Immature natural killer cell (primary cell): ENCODE results near the gene CELF1. TPM values are rescaled to one million over a fixed set of nuclear protein-coding genes. Genes with fewer than 3 reads are reported as not detected.
A peak's percentile ranks its signal among the peaks of the same experiment; 100 is the strongest.
"Not testable (repeated sequence)": the region's sequence is repeated elsewhere in the genome, so short reads cannot be mapped to it uniquely, and the experiment has no call there.

ENCODE experiments used
- DNase-seq, 3 donors: peaks; one replicate each; pipeline ENCODE4 v3.0.0; 2022; ENCODE audit warnings: mixed read lengths in 1 of 3
- H3K27ac Mint-ChIP-seq, 6 donors: one replicate each; pipeline ENCODE4 v1.8.0; 2020; ENCODE audit warnings: mixed read lengths in 6 of 6, mild to moderate bottlenecking in 5 of 6, inconsistent platforms in 4 of 6, moderate library complexity in 3 of 6
- H3K27me3 Mint-ChIP-seq, 3 donors: one replicate each; pipeline ENCODE4 v1.8.0; 2020 to 2021; ENCODE audit warnings: low read depth in 3 of 3, mild to moderate bottlenecking in 3 of 3, mixed read lengths in 3 of 3, moderate library complexity in 3 of 3, inconsistent platforms in 1 of 3
- H3K36me3 Mint-ChIP-seq, 3 donors: one replicate each; pipeline ENCODE4 v1.8.0; 2020; ENCODE audit warnings: mixed read lengths in 3 of 3, inconsistent platforms in 2 of 3, mild to moderate bottlenecking in 2 of 3
- H3K4me1 Mint-ChIP-seq, 2 donors: one replicate each; pipeline ENCODE4 v1.8.0; 2020; ENCODE audit warnings: inconsistent platforms in 2 of 2, mild to moderate bottlenecking in 2 of 2, mixed read lengths in 2 of 2, moderate library complexity in 1 of 2
- H3K4me3 Mint-ChIP-seq, 5 donors: one replicate each; pipeline ENCODE4 v1.8.0; 2020; ENCODE audit warnings: mild to moderate bottlenecking in 5 of 5, mixed read lengths in 5 of 5, inconsistent platforms in 3 of 5, moderate library complexity in 3 of 5
- H3K9me3 Mint-ChIP-seq, 6 donors: one replicate each; pipeline ENCODE4 v1.8.0; 2020; ENCODE audit warnings: mild to moderate bottlenecking in 6 of 6, mixed read lengths in 6 of 6, inconsistent platforms in 4 of 6, moderate library complexity in 3 of 6
- polyA plus RNA-seq, 3 donors: library from polyadenylated mRNA; unstranded; fragments of 300-500 nt; fragmentation: Illumina TruSeq; gene quantifications; one replicate each; pipeline ENCODE4 v1.2.3, GENCODE V29; 2021

The CELF1 gene
- polyA plus RNA-seq, 3 donors from 2014 or later: 21.0 to 58.1 (median 35.5) TPM

GRCh38 chr11:47469361-47470179 lies 83.4 kb downstream of the CELF1 start:
- Mint-ChIP-seq H3K9me3 (no peaks in the 10 kb centered on the region), H3K27me3 (peaks cover 0 to 3% (median 2%) of the 10 kb centered on the region in 3 donors), H3K27ac (peak overlapping the region in 4 of 6 donors; percentile 25 to 73 (median 52)), H3K4me1 (peaks cover 3 to 8% of the 10 kb centered on the region in 2 donors), H3K36me3 (peaks cover 8 to 28% (median 19%) of the 10 kb centered on the region in 3 donors), H3K4me3 (peak overlapping the region in 1 of 5 donors; percentile 17)
- DNase-seq: no peak

DNA sequence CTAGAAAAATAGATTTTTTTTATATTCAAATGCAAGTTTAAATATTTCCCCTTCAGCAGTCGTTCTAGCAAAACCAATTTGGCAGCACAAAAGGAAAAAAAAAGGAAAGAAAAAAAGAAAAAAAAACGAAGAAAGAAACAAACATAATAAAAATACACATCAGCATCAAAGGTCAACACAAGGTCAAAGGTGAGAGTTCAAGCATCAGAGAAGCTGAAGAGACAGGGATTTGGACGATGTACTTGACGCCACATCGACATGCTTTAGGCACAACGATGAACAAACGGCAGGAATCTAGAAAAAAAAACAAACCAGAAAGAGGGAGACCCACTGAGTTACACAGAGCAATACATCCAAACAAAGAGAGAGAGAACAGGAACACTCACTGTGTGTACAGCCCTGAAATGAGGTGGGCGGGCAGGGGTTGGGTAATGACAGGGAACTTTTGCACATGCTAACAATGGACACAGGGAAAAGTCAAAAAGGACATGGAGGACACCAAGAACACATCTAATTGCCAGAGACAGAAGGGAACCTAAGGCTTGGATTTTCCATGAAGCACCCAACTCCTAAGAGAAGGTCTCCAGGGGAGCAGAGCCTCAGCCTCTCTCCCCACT lies 84.2 kb downstream of the CELF1 start:
- Mint-ChIP-seq H3K27me3 (peaks cover 0 to 3% (median 2%) of the 10 kb centered on the region in 3 donors), H3K4me1 (peaks cover 3 to 8% of the 10 kb centered on the region in 2 donors), H3K9me3 (no peaks in the 10 kb centered on the region), H3K27ac (peak overlapping the region in 2 of 6 donors; percentile 34 to 64), H3K36me3 (peaks cover 8 to 23% (median 16%) of the 10 kb centered on the region in 3 donors), H3K4me3 (no peak overlapping the region)
- no peak for DNase-seq

GRCh38 chr11:47467357-47467756 lies 85.6 kb downstream of the CELF1 start:
- no peak for DNase-seq
- Mint-ChIP-seq H3K27me3 (peaks cover 0 to 2% (median 0%) of the 10 kb centered on the region in 3 donors), H3K36me3 (peaks cover 0 to 11% (median 7%) of the 10 kb centered on the region in 3 donors), H3K4me3 (no peak overlapping the region), H3K4me1 (peaks cover 3 to 8% of the 10 kb centered on the region in 2 donors), H3K9me3 (no peaks in the 10 kb centered on the region), H3K27ac (peak overlapping the region in 1 of 6 donors; percentile 7)

GRCh38 chr11:47466701-47467250 lies 86.2 kb downstream of the CELF1 start:
- Mint-ChIP-seq H3K4me1 (peaks cover 4 to 8% of the 10 kb centered on the region in 2 donors), H3K9me3 (no peaks in the 10 kb centered on the region), H3K27me3 (peaks cover 0 to 2% (median 0%) of the 10 kb centered on the region in 3 donors), H3K4me3 (no peak overlapping the region), H3K27ac (no peak overlapping the region), H3K36me3 (peaks cover 0 to 11% (median 7%) of the 10 kb centered on the region in 3 donors)
- no peak for DNase-seq

- Mint-ChIP-seq H3K4me3 (no peak overlapping the region), H3K9me3 (no peaks in the 10 kb centered on the region), H3K27ac (peak overlapping the region in 2 of 6 donors; percentile 12 to 17), H3K27me3 (peaks cover 0 to 2% (median 0%) of the 10 kb centered on the region in 3 donors), H3K36me3 (peaks cover 0 to 11% (median 7%) of the 10 kb centered on the region in 3 donors), H3K4me1 (peaks cover 4 to 8% of the 10 kb centered on the region in 2 donors)
- DNase-seq: no peak
Observed at GRCh38 chr11:47466201-47466600, 86.7 kb downstream of the CELF1 start.

DNA sequence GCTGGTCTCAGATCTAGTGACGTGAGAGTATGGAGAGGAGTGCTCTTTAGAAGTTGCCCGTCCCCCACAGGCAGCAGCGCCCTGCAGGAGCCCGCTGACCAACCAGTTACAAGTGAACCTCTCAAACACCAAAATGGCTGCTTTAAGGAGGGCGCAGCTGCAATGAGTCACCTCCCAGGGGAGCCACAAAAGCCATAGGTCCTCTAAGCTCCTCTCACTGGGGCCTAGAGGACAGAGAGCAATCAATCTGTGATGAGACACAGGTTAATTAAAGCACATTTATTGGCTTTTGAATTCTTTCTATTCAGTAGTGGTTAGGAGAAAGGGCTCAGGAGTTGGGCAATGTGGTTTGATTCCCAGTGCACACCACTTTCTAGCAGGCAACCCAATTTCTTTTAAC lies 88.4 kb downstream of the CELF1 start:
- Mint-ChIP-seq H3K36me3 (peaks cover 0 to 3% (median 3%) of the 10 kb centered on the region in 3 donors), H3K9me3 (no peaks in the 10 kb centered on the region), H3K4me3 (no peak overlapping the region), H3K27ac (peak overlapping the region in 1 of 6 donors; percentile 29), H3K27me3 (peaks cover 0 to 2% (median 0%) of the 10 kb centered on the region in 3 donors), H3K4me1 (peaks cover 4 to 13% of the 10 kb centered on the region in 2 donors)
- no peak for DNase-seq

DNA sequence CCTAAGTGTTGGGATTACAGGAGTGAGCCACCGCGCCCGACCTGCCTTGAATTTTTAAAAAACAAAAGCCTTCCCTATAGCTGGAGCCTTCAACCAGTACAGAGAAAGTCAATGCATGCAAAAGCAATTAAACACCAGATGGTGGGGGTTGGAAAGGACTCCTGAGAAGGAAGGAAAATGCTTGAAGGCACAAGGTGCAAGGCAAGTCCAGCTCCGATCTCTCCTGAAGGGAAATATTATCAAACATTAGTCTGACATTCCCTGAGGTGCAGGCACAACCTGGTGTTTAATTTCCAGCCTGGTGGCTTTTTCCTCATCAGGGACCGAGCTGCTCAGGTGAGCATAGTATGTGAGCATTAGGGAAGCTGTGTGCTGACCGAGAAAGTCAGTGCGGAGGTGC lies 91.1 kb downstream of the CELF1 start:
- H3K9me3 Mint-ChIP-seq: no peaks in the 10 kb centered on the region
- H3K27ac Mint-ChIP-seq: no peak overlapping the region
- H3K4me1 Mint-ChIP-seq: peaks cover 1 to 13% of the 10 kb centered on the region in 2 donors
- no peaks in the 10 kb centered on the region for H3K27me3 Mint-ChIP-seq
- H3K36me3 Mint-ChIP-seq: peaks cover 0 to 3% (median 0%) of the 10 kb centered on the region in 3 donors
- DNase-seq: no peak
- no peak overlapping the region for H3K4me3 Mint-ChIP-seq

DNA sequence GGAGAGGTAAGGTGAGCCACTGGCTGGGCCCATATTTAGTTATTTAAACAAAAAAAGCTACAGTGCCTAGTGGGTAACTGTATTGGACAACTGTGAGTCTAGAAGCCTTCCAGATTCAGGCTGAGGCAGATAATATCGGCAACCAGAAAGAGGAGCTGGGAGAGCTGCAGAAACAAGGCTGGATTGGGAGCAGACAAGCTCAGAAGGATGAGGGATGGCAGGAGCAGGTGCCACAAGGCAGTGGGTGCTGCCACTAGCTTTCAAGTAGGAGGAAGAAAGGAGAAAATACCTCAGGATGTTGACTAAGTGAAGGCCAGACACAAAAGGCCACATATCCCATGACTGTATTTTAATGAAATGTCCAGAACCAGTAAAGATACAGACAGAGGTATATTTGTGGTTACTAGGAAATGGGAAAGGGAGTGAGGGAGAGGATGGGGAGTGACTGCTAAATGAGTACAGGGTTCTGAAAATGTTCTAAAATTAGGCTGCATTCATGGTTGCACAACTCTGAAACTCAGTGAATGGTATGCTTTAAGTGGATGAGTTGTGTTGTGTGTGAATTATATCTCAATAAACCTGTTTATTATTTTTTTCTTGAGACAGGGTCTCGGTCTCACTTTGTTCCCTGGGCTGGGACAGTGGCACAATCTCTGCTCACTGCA lies 92.2 kb downstream of the CELF1 start:
- Mint-ChIP-seq H3K4me1 (peaks cover 1 to 12% of the 10 kb centered on the region in 2 donors), H3K4me3 (no peak overlapping the region), H3K27me3 (peaks cover 0 to 2% (median 0%) of the 10 kb centered on the region in 3 donors), H3K36me3 (peaks cover 0 to 3% (median 0%) of the 10 kb centered on the region in 3 donors), H3K9me3 (no peaks in the 10 kb centered on the region), H3K27ac (peak overlapping the region in 2 of 6 donors; percentile 15 to 24)
- no peak for DNase-seq

DNA sequence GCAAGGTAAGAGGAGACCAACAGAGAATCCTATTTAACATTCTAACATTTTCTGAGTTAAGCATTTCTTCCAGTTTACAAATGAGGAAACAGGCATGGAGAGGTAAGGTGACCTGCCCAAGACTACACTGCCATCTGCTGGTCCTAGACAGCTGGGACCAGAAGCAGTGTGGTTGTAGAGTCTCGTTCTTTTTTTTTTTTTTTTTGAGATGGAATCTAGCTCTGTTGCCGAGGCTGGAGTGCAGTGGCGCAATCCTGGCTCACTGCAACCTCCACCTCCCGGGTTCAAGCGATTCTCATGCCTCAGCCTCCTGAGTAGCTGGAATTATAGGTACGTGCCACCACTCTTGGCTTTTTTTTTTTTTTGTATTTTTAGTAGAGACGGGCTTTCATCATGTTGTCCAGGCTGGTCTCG lies 98.7 kb downstream of the CELF1 start:
- not testable (repeated sequence) for H3K4me1 Mint-ChIP-seq, H3K36me3 Mint-ChIP-seq, H3K9me3 Mint-ChIP-seq, H3K27me3 Mint-ChIP-seq, H3K4me3 Mint-ChIP-seq
- peak overlapping the region in 1 of 6 donors; percentile 34 for H3K27ac Mint-ChIP-seq
- DNase-seq: peak; percentile 48 to 66 (median 63)

GRCh38 chr11:47453365-47453764 lies 99.6 kb downstream of the CELF1 start:
- peaks cover 5% of the 10 kb centered on the region in 2 donors for H3K4me1 Mint-ChIP-seq
- DNase-seq: no peak
- H3K36me3 Mint-ChIP-seq: peaks cover 0 to 3% (median 0%) of the 10 kb centered on the region in 3 donors
- H3K9me3 Mint-ChIP-seq: no peaks in the 10 kb centered on the region
- H3K4me3 Mint-ChIP-seq: peak overlapping the region in 1 of 5 donors; percentile 21
- H3K27ac Mint-ChIP-seq: no peak overlapping the region
- H3K27me3 Mint-ChIP-seq: peaks cover 0 to 4% (median 4%) of the 10 kb centered on the region in 3 donors

- Mint-ChIP-seq H3K9me3 (no peaks in the 10 kb centered on the region), H3K27me3 (peaks cover 0 to 6% (median 4%) of the 10 kb centered on the region in 3 donors), H3K4me1 (peaks cover 5% of the 10 kb centered on the region in 2 donors), H3K36me3 (peaks cover 0 to 3% (median 0%) of the 10 kb centered on the region in 3 donors), H3K27ac (no peak overlapping the region), H3K4me3 (no peak overlapping the region)
- DNase-seq: no peak
Observed at GRCh38 chr11:47451990-47452389, 100.9 kb downstream of the CELF1 start.

GRCh38 chr11:47451436-47451835 lies 101.5 kb downstream of the CELF1 start:
- DNase-seq: no peak
- Mint-ChIP-seq H3K27me3 (peaks cover 0 to 6% (median 4%) of the 10 kb centered on the region in 3 donors), H3K27ac (no peak overlapping the region)

GRCh38 chr11:47449541-47449940 lies 103.4 kb downstream of the CELF1 start:
- H3K9me3 Mint-ChIP-seq: no peaks in the 10 kb centered on the region

More at GRCh38 chr11:47451436-47451835, 101.5 kb downstream of the CELF1 start:
- Mint-ChIP-seq H3K4me3 (no peak overlapping the region), H3K9me3 (no peaks in the 10 kb centered on the region), H3K36me3 (peaks cover 0 to 3% (median 0%) of the 10 kb centered on the region in 3 donors), H3K4me1 (peaks cover 5% of the 10 kb centered on the region in 2 donors)

More at GRCh38 chr11:47449541-47449940, 103.4 kb downstream of the CELF1 start:
- Mint-ChIP-seq H3K4me3 (no peak overlapping the region), H3K4me1 (peaks cover 5% of the 10 kb centered on the region in 2 donors), H3K27me3 (peaks cover 0 to 4% (median 2%) of the 10 kb centered on the region in 3 donors), H3K27ac (no peak overlapping the region), H3K36me3 (peaks cover 0 to 3% (median 0%) of the 10 kb centered on the region in 3 donors)
- no peak for DNase-seq
